Mesothelial cell of epicardium (in vitro differentiated cells): ENCODE results near the gene DOCK2. TPM values are rescaled to one million over a fixed set of nuclear protein-coding genes. Genes with fewer than 3 reads are reported as not detected.
"Not testable (repeated sequence)": the region's sequence is repeated elsewhere in the genome, so short reads cannot be mapped to it uniquely, and the experiment has no call there.

Experiments used
- DNase-seq, 2 experiments: peaks; one replicate each; pipeline ENCODE4 v3.0.0; 2021; ENCODE audit warnings: low spot score in 2 of 2; ENCODE audit not compliant: unreplicated experiment in 2 of 2
- H3K27ac Mint-ChIP-seq: 2 replicates; pipeline ENCODE4 v1.8.0; 2021; ENCODE audit warnings: mixed read lengths
- H3K27me3 Mint-ChIP-seq: 2 replicates; pipeline ENCODE4 v1.8.0; 2021; ENCODE audit warnings: low read depth, mixed read lengths
- H3K36me3 Mint-ChIP-seq: 2 replicates; pipeline ENCODE4 v1.8.0; 2021; ENCODE audit warnings: mixed read lengths
- H3K4me1 Mint-ChIP-seq: 2 replicates; pipeline ENCODE4 v1.8.0; 2021; ENCODE audit warnings: mixed read lengths
- H3K4me3 Mint-ChIP-seq: 2 replicates; pipeline ENCODE4 v1.8.0; 2021; ENCODE audit warnings: mild to moderate bottlenecking, moderate library complexity, mixed read lengths
- H3K9me3 Mint-ChIP-seq: 2 replicates; pipeline ENCODE4 v1.8.0; 2021; ENCODE audit warnings: mixed read lengths
- CTCF ChIP-seq: fragments of 200-600 bp; sonication (generic); IDR thresholded peaks from one replicate; pipeline ENCODE4 v1.5.0; 2021; ENCODE audit warnings: antibody characterized with exemption; ENCODE audit not compliant: unreplicated experiment
- total RNA-seq: library from RNA; stranded (reverse); gene quantifications from 3 replicates; pipeline ENCODE4 v1.2.1, GENCODE V29; 2021

Gene DOCK2
- total RNA-seq, 1 donor from 2014 or later = 0.25 TPM

DNA sequence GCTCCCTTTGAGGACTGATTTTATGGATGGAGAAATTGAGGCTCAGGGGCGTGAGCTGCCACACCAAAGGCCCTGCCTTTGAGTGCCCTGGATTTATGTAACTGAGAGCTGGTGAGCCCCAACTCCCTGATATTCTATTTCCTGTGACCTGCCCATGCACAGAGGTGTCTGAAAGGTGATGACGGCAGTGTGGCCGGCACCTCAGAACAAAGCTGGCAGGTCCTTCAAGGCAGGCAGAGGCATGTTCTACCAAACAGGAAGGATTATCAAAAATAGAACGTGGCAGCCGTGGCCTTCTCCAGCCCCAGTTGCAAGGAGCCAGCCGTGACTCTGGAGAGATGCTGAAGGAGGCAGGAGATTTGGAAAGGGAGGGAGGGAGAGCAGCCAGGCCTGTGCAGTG lies 307.0 kb downstream of the DOCK2 start:
- H3K27me3 Mint-ChIP-seq = peaks cover 14% of the 10 kb centered on the region
- no peaks in the 10 kb centered on the region for H3K36me3 Mint-ChIP-seq
- H3K4me3 Mint-ChIP-seq = no peak overlapping the region
- TF ChIP-seq CTCF = no peak
- no peak overlapping the region for H3K27ac Mint-ChIP-seq
- DNase-seq = no peak
- H3K4me1 Mint-ChIP-seq = peaks cover 12% of the 10 kb centered on the region
- no peaks in the 10 kb centered on the region for H3K9me3 Mint-ChIP-seq

DNA sequence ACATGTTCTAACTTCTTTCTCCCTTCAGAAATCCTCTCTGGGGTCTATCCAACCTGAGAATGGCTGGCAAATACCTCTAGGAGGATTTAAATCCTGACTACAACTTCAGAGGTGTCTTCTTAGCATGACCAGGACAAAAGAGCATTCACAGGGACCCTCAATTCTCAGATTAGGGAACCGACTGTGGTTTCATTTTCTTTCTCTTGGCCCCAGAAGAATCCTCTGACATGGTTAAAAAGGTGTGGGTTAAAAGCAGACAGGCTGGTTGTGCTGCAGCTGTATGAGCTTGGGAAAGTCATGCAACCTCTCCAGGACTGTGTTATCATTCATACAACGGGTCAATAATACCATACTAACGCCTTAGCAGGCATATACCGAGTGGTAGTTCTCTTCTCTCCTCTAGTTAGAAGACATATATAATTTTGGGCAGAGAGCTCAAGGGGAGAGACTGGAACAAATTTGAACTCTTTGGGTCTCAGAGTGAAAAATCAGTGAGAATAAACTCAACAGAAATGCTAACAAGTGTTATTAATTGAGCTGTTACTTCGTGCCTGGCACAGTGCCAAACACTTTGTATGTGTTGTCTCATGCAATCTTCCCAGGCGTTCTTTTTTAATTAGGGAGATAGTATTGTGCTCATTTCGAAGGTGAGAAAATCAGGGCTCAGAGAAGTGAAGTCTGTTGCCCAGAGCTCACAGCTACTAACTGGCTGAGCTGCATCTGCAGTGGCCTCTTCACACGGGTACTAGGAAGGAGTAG lies 308.0 kb downstream of the DOCK2 start:
- no peaks in the 10 kb centered on the region for H3K9me3 Mint-ChIP-seq
- H3K27me3 Mint-ChIP-seq = peaks cover 18% of the 10 kb centered on the region
- no peaks in the 10 kb centered on the region for H3K36me3 Mint-ChIP-seq
- peaks cover 12% of the 10 kb centered on the region for H3K4me1 Mint-ChIP-seq
- no peak for TF ChIP-seq CTCF
- H3K27ac Mint-ChIP-seq = peak overlapping the region; percentile 68
- no peak overlapping the region for H3K4me3 Mint-ChIP-seq
- no peak for DNase-seq

DNA sequence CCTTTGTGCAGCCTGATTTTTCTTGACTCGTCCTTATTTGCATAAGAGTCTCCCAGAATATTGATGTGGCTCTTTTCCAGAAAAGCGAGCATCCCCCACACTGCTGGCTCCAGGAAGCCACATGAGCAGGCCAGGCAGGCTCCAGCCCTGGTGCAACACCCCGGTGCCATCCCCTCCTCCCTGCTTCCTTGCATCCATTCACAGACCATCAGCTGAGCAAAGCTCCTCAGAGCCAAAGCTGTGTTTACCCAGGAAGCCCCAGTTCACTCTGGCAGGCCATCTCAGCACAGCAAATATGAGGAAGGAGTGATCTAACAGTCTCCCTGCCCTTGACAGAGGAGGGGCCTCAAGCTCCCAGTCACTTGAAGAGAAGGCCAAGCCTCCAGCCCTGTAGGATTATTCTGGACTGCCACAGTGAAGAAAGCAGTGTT lies 308.8 kb downstream of the DOCK2 start:
- Mint-ChIP-seq H3K4me1 (peaks cover 12% of the 10 kb centered on the region), H3K36me3 (no peaks in the 10 kb centered on the region), H3K27me3 (peaks cover 23% of the 10 kb centered on the region), H3K4me3 (no peak overlapping the region), H3K9me3 (no peaks in the 10 kb centered on the region), H3K27ac (peak overlapping the region; percentile 73)
- DNase-seq = no peak
- TF ChIP-seq CTCF = no peak

GRCh38 chr5:169946743-169947295 lies 309.7 kb downstream of the DOCK2 start:
- Mint-ChIP-seq H3K27ac (no peak overlapping the region), H3K4me3 (no peak overlapping the region), H3K4me1 (peaks cover 12% of the 10 kb centered on the region), H3K27me3 (peaks cover 33% of the 10 kb centered on the region), H3K36me3 (no peaks in the 10 kb centered on the region), H3K9me3 (no peaks in the 10 kb centered on the region)
- no peak for DNase-seq
- TF ChIP-seq CTCF = no peak

DNA sequence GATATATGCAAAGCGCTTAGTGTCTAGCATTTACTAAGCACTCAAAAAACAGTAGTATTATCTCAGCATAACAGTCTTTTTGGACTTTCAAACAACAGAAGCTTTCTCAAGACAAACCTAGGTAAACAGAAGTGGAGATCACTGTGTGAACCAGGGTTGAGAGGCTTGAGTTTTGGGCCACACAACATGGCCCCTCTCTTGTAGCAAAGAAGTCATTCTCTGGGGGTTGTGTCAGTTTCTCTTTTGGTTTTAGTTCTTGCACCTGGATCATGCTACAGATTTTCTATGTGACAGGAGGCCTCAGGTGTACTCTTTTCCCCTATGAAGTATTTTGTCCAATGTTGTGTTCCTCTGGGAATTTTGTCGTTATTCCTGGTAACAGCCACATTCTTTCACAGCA lies 313.3 kb downstream of the DOCK2 start:
- no peak overlapping the region for H3K27ac Mint-ChIP-seq
- H3K27me3 Mint-ChIP-seq = peaks cover 53% of the 10 kb centered on the region
- no peak for DNase-seq
- H3K4me3 Mint-ChIP-seq = no peak overlapping the region
- H3K9me3 Mint-ChIP-seq = no peaks in the 10 kb centered on the region
- peaks cover 11% of the 10 kb centered on the region for H3K4me1 Mint-ChIP-seq
- no peak for TF ChIP-seq CTCF
- H3K36me3 Mint-ChIP-seq = no peaks in the 10 kb centered on the region

GRCh38 chr5:169953196-169953595 lies 316.1 kb downstream of the DOCK2 start:
- not testable (repeated sequence) for H3K27ac Mint-ChIP-seq, H3K36me3 Mint-ChIP-seq, H3K4me1 Mint-ChIP-seq, DNase-seq, H3K4me3 Mint-ChIP-seq, H3K9me3 Mint-ChIP-seq
- H3K27me3 Mint-ChIP-seq = peaks cover 82% of the 10 kb centered on the region
